ENCODE data around the gene KISS1R.
A peak's percentile ranks its signal among the peaks of the same experiment; 100 is the strongest.

The KISS1R gene

DNA sequence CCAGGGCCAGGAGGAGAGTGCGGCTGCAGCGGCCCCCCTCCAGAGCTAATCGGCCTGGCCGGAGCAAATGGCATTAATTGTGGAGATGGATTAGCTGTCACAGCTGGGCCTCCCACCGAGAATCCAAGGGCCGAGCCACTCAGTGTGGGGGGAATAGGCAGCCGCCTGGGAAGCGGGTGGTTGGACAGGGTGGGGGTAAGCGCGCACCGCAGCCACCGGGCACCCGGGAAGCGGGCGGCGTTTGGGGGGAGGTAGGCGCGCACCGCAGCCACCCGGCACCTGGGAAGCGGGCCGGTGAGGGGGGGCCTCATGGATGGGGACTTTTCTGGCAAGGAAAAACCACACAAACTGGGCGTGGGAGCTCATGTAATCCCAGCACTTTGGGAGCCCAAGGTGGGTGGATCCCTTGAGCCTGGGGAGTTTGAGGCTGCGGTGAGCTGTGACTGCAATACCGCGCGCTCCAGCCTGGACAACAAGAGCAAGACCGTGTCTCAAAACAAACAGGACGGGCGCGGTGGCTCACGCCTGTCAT is 13.8 kb upstream of the KISS1R start:
- Histone ChIP-seq H3K27me3 (ENCODE audit: control insufficient read depth in 1 of 2, insufficient read depth in 2 of 2, low read length in 2 of 2) (no peaks in the 10 kb centered on the region), H3K9ac (ENCODE audit: low read length) (no peak overlapping the region), H3K9me3 (ENCODE audit: low read length) (no peaks in the 10 kb centered on the region), H3K4me1 (ENCODE audit: insufficient read depth, low read length) (no peaks in the 10 kb centered on the region), H3K4me3 (ENCODE audit: low read depth in 1 of 2, low read length in 2 of 2) (no peak overlapping the region), H3K36me3 (ENCODE audit: insufficient read depth, low read length) (no peaks in the 10 kb centered on the region), H3K27ac (ENCODE audit: low read depth, low read length) (no peak overlapping the region)

DNA sequence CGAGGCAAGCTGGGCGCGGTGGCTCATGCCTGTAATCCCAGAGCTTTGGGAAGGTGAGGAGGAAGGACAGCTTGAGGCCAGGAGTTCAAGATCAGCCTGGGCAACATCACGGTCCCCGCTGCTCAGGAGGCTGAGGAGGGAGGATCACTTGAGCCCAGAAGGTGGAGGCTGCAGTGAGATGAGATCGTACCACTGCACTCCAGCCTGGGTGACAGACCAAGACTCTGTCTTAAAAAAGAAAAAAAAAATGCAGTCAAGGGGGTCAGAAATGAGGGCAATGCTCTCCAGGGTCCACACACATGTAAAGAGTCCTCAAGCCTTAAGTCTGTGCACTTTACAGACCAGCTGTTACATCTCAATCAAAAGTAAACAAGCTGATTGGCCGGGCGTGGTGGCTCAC is 12.6 kb upstream of the KISS1R start:
- Histone ChIP-seq H3K9ac (ENCODE audit: low read length) (no peak overlapping the region), H3K4me1 (ENCODE audit: insufficient read depth, low read length) (no peaks in the 10 kb centered on the region), H3K27me3 (ENCODE audit: control insufficient read depth in 1 of 2, insufficient read depth in 2 of 2, low read length in 2 of 2) (no peaks in the 10 kb centered on the region), H3K9me3 (ENCODE audit: low read length) (no peaks in the 10 kb centered on the region), H3K4me3 (ENCODE audit: low read depth in 1 of 2, low read length in 2 of 2) (no peak overlapping the region), H3K36me3 (ENCODE audit: insufficient read depth, low read length) (no peaks in the 10 kb centered on the region), H3K27ac (ENCODE audit: low read depth, low read length) (no peak overlapping the region)

DNA sequence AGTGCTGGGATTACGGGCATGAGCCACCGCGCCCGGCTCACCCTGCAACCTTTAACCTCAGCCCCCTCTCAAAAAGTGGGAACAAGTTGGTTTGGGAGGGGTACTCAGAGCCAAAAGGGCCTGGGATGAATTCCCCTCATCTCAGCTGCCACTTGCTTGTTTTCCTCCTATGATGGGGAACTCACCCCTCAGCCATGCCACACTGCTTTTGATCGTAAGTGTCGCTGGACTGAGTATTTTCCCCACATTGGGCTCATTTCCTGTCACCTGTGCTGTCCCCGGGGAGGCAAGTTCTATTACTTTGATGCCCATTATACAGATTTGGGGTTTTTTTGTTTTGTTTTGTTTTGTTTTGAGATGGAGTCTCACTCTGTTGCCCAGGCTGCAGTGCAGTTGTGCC is 10.7 kb upstream of the KISS1R start:
- H3K27me3 ChIP-seq (ENCODE audit: control insufficient read depth in 1 of 2, insufficient read depth in 2 of 2, low read length in 2 of 2), result no peaks in the 10 kb centered on the region
- no peak overlapping the region for H3K9ac ChIP-seq (ENCODE audit: low read length)
- H3K4me1 ChIP-seq (ENCODE audit: insufficient read depth, low read length), result no peaks in the 10 kb centered on the region
- no peak overlapping the region for H3K4me3 ChIP-seq (ENCODE audit: low read depth in 1 of 2, low read length in 2 of 2)
- H3K27ac ChIP-seq (ENCODE audit: low read depth, low read length), result no peak overlapping the region
- no peaks in the 10 kb centered on the region for H3K36me3 ChIP-seq (ENCODE audit: insufficient read depth, low read length)
- no peaks in the 10 kb centered on the region for H3K9me3 ChIP-seq (ENCODE audit: low read length)

DNA sequence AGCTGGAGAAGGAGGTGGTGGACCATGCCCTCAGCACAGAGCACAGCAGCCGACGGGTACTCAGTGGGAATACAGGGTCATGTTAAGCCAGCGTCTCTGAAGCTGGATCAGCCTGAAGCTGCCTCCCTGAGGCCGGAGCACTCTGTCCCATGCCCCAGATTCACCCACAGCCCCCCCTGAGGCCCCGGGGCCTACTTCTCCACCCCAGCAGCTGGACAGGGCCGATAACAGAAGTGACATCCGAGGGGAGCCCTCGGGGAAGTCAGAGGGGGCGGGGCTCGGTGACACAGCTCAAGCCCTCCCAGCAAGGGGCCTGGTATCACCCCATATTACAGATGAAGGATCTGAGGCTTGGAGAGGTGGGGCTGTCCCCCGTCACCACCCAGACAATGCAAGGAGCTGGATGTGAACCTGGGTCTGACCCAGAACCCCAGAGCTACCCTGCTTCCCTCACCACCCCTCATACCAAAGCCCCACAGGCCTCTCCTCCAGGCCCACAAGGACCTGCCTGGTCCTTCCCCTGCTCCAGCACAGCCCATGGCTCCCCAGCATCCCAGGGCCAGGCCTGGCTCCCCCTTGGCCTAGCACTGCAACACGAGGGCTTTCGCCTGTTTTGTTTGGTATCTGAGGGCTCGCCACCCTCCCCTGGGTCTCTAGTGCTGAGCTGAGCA is 9.8 kb upstream of the KISS1R start:
- H3K9me3 ChIP-seq (ENCODE audit: low read length), result no peaks in the 10 kb centered on the region
- H3K4me3 ChIP-seq (ENCODE audit: low read depth in 1 of 2, low read length in 2 of 2), result no peak overlapping the region
- H3K27ac ChIP-seq (ENCODE audit: low read depth, low read length), result no peak overlapping the region
- H3K4me1 ChIP-seq (ENCODE audit: insufficient read depth, low read length), result no peaks in the 10 kb centered on the region
- no peaks in the 10 kb centered on the region for H3K27me3 ChIP-seq (ENCODE audit: control insufficient read depth in 1 of 2, insufficient read depth in 2 of 2, low read length in 2 of 2)
- no peaks in the 10 kb centered on the region for H3K36me3 ChIP-seq (ENCODE audit: insufficient read depth, low read length)
- H3K9ac ChIP-seq (ENCODE audit: low read length), result no peak overlapping the region

DNA sequence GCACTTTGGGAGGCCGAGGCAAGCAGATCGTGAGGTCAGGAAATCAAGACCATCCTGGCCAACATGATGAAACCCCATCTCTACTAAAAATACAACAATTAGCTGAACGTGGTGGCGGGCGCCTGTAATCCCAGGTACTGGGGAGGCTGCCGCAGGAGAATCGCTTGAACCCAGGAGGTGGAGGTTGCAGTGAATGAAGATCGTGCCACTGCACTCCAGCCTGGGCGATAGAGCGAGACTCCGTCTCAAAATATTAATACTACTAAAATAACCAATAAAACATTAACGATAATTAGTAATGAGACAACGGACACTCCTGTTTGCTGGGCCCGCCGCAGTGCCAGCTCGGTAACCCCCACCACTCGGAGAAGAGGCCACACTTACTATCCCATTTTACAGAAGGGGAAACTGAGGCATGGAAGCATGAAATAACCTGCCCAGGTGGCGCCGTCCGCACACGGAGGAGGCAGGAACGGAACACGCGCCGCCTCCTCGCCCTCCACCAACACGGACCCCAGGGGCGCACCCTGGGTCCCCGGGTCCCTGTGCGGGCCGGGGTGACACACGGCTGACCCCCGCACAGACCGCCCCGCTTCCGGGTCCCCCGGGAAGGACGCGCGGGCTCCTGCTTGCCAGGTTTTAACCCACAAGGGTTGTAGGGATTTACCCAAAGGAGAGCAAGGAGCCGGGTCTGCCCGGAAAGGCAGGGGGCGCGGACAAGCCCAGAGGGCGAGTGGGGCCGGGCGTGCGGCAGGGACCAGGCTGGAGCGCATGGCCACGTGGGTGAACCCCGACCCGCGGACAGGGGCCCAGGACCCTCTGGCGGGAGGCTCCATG is 5.7 kb upstream of the KISS1R start:
- H3K4me3 ChIP-seq (ENCODE audit: low read depth in 1 of 2, low read length in 2 of 2), result no peak overlapping the region
- H3K9ac ChIP-seq (ENCODE audit: low read length), result no peak overlapping the region
- no peaks in the 10 kb centered on the region for H3K36me3 ChIP-seq (ENCODE audit: insufficient read depth, low read length)
- H3K27ac ChIP-seq (ENCODE audit: low read depth, low read length), result no peak overlapping the region
- no peaks in the 10 kb centered on the region for H3K27me3 ChIP-seq (ENCODE audit: control insufficient read depth in 1 of 2, insufficient read depth in 2 of 2, low read length in 2 of 2)
- peaks cover 4% of the 10 kb centered on the region for H3K4me1 ChIP-seq (ENCODE audit: insufficient read depth, low read length)
- H3K9me3 ChIP-seq (ENCODE audit: low read length), result no peaks in the 10 kb centered on the region

DNA sequence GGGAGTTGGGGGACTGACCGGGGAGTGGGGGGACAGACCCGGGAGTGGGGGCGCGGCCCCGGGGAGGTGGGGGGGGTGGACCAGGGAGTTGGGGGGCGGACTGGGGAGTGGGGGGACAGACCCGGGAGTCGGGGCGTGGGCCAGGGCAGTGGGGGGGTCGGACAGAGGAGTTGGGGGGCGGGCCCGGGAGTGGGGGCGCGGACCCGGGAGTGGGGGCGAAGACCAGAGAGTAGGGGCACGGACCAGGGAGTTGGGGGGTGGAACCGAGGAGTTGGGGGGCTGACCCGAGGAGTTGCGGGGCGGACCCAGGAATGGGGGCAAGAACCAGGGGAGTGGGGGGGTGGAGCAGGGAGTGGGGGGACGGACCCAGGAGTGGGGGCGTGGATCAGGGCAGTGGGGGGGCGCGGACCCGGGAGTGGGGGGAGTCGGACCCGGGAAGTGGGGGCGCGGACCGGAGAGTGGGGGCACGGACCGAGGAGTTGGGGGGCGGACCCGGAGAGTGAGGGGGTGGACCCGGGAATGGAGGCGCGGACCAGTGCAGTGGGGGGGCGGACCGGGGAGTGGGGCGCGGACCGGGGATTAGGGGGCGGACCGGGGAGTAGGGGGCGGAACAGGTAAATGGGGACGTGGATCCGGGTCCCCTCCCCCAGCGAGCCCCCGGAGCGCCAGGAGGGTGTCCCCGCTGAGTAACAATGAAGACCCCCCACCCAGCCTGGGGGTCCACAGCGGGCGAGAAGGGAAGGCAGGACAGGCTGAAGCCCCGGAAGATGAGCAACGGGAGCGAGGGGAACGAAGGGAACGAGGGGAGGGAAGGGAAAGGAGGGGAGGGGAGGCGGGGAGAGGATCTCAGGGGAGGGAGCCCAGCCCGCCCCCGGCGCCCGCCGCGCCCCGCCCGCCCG is 4.7 kb upstream of the KISS1R start:
- Histone ChIP-seq H3K4me3 (ENCODE audit: low read depth in 1 of 2, low read length in 2 of 2) (peak overlapping the region in 1 of 2 donors; percentile 61), H3K27me3 (ENCODE audit: control insufficient read depth in 1 of 2, insufficient read depth in 2 of 2, low read length in 2 of 2) (peaks cover 0 to 8% of the 10 kb centered on the region in 2 donors), H3K4me1 (ENCODE audit: insufficient read depth, low read length) (peaks cover 8% of the 10 kb centered on the region), H3K9me3 (ENCODE audit: low read length) (no peaks in the 10 kb centered on the region), H3K36me3 (ENCODE audit: insufficient read depth, low read length) (no peaks in the 10 kb centered on the region), H3K9ac (ENCODE audit: low read length) (no peak overlapping the region), H3K27ac (ENCODE audit: low read depth, low read length) (peak overlapping the region; percentile 44)

DNA sequence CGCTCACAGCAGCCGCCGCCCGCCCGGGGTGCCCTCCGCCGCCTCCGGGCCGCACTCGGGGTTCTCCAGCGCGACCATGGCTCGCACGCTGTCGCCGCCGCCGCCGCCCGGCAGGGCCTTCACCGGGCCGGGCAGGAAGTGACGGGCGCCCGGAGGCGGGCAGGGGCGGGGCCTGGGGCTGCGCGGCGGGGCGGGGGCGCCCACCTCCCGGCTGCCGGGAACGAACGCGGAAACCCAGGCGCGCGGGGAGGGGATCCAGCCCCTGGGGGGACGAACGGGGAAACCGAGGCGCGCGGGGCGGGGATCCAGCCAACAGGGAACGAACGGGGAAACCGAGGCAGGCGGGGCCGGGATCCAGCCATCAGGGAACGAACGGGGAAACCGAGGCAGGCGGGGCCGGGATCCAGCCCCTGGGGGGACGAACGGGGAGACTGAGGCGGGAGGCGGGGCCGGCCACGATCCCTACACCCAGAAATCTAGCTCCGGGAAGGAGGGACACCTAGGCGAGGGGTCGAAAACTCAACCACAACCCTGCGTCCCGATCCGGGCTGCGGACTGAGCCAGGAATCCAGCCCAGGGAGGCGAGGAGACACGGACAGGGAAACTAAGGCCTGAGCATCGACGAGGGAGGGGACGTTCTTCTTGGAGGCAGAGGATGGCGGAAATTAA is 3.9 kb upstream of the KISS1R start, which contains the start of gene R3HDM4:
R3HDM4 (minus strand) TSS at position 140 of the 669 bp plus-strand sequence; CDS start at position 78, 62 bp downstream.
- Histone ChIP-seq H3K27ac (ENCODE audit: low read depth, low read length) (peak within 1 kb of the TSS; percentile 81), H3K4me3 (ENCODE audit: low read depth in 1 of 2, low read length in 2 of 2) (peak within 1 kb of the TSS; percentile 64 to 89), H3K36me3 (ENCODE audit: insufficient read depth, low read length) (no peaks in the 10 kb centered on the region), H3K9me3 (ENCODE audit: low read length) (no peaks in the 10 kb centered on the region), H3K27me3 (ENCODE audit: control insufficient read depth in 1 of 2, insufficient read depth in 2 of 2, low read length in 2 of 2) (peaks cover 3 to 16% of the 10 kb centered on the region in 2 donors), H3K4me1 (ENCODE audit: insufficient read depth, low read length) (peaks cover 14% of the 10 kb centered on the region), H3K9ac (ENCODE audit: low read length) (peak within 1 kb of the TSS; percentile 44)

DNA sequence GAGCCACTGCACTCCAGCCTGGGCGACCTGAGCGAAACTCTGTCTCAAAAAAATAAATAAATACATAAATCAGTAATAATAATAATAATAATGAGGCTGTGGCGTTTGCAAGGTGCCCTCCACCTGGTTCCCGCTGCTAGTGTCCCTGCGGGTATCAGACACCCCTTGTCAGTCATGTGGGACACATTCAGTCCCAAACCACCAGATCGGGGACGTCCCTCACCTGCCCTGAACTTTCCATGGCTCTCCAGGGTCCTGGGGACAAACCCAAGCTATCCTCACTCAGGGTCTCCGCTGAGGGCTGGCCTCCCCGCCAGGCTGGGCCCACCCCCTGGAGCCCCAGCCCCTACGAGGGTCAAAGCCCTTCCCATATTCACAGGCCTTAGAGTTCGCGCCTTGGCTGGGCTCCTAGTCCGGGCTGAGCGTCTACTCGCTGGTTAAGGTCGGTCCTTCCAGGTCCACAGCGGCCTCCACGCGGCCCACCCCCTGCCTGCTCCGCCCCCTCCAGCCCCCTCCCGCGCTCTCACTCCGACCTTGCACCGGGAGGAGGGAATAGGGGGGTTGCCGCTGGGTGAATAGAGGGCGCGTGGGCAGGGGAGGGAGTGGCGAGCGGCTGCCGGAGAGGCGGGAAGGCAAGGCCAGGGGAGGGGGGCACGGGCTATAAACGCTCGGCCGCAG is 349 bp upstream of the KISS1R start:
- Histone ChIP-seq H3K27me3 (ENCODE audit: control insufficient read depth in 1 of 2, insufficient read depth in 2 of 2, low read length in 2 of 2) (peaks cover 22 to 46% of the 10 kb centered on the region in 2 donors), H3K9ac (ENCODE audit: low read length) (no peak overlapping the region), H3K4me3 (ENCODE audit: low read depth in 1 of 2, low read length in 2 of 2) (no peak overlapping the region), H3K4me1 (ENCODE audit: insufficient read depth, low read length) (peaks cover 18% of the 10 kb centered on the region), H3K36me3 (ENCODE audit: insufficient read depth, low read length) (no peaks in the 10 kb centered on the region), H3K9me3 (ENCODE audit: low read length) (no peaks in the 10 kb centered on the region), H3K27ac (ENCODE audit: low read depth, low read length) (no peak overlapping the region)

DNA sequence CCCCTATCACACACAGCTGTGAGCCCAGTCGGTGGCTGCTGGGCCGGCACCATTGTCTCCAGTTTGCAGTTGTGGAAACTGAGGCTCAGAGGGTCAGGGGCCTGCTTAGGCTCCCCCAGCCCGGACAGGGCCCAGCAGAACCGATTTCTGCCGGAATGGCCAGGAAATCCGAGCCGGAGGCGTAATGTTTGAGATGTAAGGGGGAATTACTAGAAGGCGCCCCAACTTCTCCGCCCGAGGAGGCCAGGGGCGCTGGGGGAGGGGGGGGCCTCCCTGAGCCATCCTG is 962 bp downstream of the KISS1R start:
- Histone ChIP-seq H3K27ac (ENCODE audit: low read depth, low read length) (no peak overlapping the region), H3K9me3 (ENCODE audit: low read length) (no peaks in the 10 kb centered on the region), H3K4me1 (ENCODE audit: insufficient read depth, low read length) (peaks cover 18% of the 10 kb centered on the region), H3K4me3 (ENCODE audit: low read depth in 1 of 2, low read length in 2 of 2) (no peak overlapping the region), H3K9ac (ENCODE audit: low read length) (no peak overlapping the region), H3K36me3 (ENCODE audit: insufficient read depth, low read length) (no peaks in the 10 kb centered on the region), H3K27me3 (ENCODE audit: control insufficient read depth in 1 of 2, insufficient read depth in 2 of 2, low read length in 2 of 2) (peaks cover 22 to 46% of the 10 kb centered on the region in 2 donors)

DNA sequence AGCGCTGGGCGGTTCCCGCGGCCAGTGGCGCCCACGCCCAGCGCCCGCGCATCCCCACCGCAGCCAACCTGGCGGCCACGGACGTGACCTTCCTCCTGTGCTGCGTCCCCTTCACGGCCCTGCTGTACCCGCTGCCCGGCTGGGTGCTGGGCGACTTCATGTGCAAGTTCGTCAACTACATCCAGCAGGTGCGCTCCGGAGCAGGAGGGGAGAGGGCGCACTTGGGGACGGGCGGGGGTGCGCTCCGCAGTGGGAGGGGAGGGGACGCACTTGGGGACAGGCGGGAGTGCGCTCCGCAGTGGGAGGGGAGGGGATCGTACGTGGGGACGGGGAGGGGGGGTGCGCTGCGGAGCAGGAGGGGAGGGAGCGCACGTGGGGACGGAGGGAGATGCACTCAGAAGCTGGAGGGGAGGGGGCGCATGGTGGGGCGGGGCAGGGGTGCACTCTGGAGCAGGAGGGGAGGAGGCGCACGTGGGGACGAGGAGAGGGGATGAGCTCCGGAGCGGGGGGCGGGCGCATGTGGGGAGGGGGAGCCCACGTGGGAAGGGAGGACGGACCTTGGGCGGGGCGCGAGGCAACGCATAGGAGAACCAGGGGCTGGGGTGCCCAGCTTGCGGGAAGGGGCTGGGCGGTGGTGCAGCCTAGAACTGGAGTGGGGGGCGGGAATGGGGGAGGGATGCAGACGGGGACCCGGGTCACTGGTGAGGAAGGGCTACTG is 1.5 kb downstream of the KISS1R start:
- H3K9ac ChIP-seq (ENCODE audit: low read length), result no peak overlapping the region
- H3K9me3 ChIP-seq (ENCODE audit: low read length), result no peaks in the 10 kb centered on the region
- peaks cover 15% of the 10 kb centered on the region for H3K4me1 ChIP-seq (ENCODE audit: insufficient read depth, low read length)
- H3K27me3 ChIP-seq (ENCODE audit: control insufficient read depth in 1 of 2, insufficient read depth in 2 of 2, low read length in 2 of 2), result peaks cover 22 to 46% of the 10 kb centered on the region in 2 donors
- H3K4me3 ChIP-seq (ENCODE audit: low read depth in 1 of 2, low read length in 2 of 2), result no peak overlapping the region
- H3K36me3 ChIP-seq (ENCODE audit: insufficient read depth, low read length), result no peaks in the 10 kb centered on the region
- H3K27ac ChIP-seq (ENCODE audit: low read depth, low read length), result no peak overlapping the region

Measured in muscle layer of colon (tissue), 2 donors.